Lower lobe of right lung (tissue), 2 donors: ENCODE measurements around the gene COQ3. TPM values are rescaled to one million over a fixed set of nuclear protein-coding genes. Genes with fewer than 3 reads are reported as not detected.

ENCODE experiments used
- ATAC-seq, 2 donors: fragments of 200-7000 bp; cut with Tn5 transposase; one replicate each; pipeline ENCODE4 v1.9.1; 2020 to 2022; ENCODE audit warnings: mild to moderate bottlenecking in 2 of 2, moderate library complexity in 2 of 2
- DNase-seq: peaks from one replicate; pipeline ENCODE4 v3.0.0-alpha.2; 2020
- H3K27ac ChIP-seq: fragments of 200-600 bp; one replicate; pipeline ENCODE4 v1.8.0; 2022
- H3K27me3 ChIP-seq: fragments of 200-600 bp; one replicate; pipeline ENCODE4 v1.8.0; 2022; ENCODE audit warnings: low read depth
- H3K36me3 ChIP-seq: fragments of 200-600 bp; one replicate; pipeline ENCODE4 v1.8.0; 2022; ENCODE audit warnings: mild to moderate bottlenecking
- H3K4me1 ChIP-seq: fragments of 200-600 bp; one replicate; pipeline ENCODE4 v1.8.0; 2022
- H3K4me3 ChIP-seq: fragments of 200-600 bp; one replicate; pipeline ENCODE4 v1.8.0; 2022; ENCODE audit warnings: mild to moderate bottlenecking
- H3K9me3 ChIP-seq: fragments of 200-600 bp; one replicate; pipeline ENCODE4 v1.8.0; 2022
- intact Hi-C: fragments of 100-400 bp; cut with DNase I; formaldehyde crosslinking; loops from one replicate; pipeline ENCODE4 v1.11.0; 2022
- total RNA-seq: library from RNA; stranded (reverse); fragmentation: NEBNext Ultra II Directional; extraction: Animal tissue kit (Norgen Biotek cat#: 25700); gene quantifications from one replicate; pipeline ENCODE4 v1.2.1, GENCODE V29; 2021
- TF ChIP-seq, protein P1 (sequence below): fragments of 200-600 bp; IDR thresholded peaks from one replicate; pipeline ENCODE4 v1.8.0; 2022; ENCODE audit warnings: antibody characterized with exemption, mild to moderate bottlenecking
- donor health status: DM: no; HTN: yes; CAD: no; lungs with severe emphysema.

The COQ3 gene
- total RNA-seq, 1 donor from 2014 or later: 2.2 TPM

DNA sequence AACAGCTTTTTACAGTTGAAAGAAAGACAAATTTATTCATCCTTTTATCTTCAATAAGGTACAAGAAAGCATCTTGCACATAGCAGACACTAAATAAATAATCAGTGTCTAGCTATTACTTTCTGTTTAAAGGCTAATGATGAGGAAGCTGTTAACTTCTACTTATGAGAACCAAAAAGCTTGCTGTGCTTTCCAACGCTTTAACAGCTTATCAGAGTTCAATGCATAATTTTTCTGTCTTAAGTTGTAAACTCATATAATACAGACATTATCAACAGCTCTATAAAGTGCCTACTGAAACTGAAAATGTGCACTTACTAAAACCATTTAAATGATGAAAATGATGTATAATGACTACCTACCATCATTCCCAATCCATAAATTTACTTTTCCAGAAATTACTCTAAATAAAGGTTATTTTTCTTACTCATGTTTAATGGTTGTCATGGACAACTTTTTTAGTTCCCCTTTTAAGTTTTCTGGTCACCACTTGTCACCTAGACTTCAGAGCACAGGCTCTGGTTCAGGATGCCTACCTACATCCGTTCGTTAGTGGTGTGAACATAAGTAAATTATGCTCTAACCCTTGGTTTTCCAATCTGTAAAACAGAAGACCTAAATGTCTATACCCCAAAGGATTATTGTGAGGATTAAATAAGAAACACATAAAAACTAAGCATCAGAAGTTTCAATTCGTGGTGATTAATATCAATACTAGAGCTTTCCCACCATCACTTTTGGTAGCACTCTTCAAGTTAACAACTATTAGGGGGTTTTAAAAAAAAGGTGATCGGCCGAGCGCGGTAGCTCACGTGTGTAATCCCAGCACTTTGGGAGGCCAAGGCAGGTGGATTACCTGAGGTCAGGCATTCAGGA, 23.1 kb upstream of the COQ3 start:
- Histone ChIP-seq H3K9me3 (no peaks in the 10 kb centered on the region), H3K36me3 (peaks cover 25% of the 10 kb centered on the region), H3K27me3 (no peaks in the 10 kb centered on the region), H3K4me1 (peaks cover 60% of the 10 kb centered on the region), H3K27ac (no peak overlapping the region), H3K4me3 (no peak overlapping the region)
- intact Hi-C loops: no loop called here
- TF ChIP-seq, protein P1, sequence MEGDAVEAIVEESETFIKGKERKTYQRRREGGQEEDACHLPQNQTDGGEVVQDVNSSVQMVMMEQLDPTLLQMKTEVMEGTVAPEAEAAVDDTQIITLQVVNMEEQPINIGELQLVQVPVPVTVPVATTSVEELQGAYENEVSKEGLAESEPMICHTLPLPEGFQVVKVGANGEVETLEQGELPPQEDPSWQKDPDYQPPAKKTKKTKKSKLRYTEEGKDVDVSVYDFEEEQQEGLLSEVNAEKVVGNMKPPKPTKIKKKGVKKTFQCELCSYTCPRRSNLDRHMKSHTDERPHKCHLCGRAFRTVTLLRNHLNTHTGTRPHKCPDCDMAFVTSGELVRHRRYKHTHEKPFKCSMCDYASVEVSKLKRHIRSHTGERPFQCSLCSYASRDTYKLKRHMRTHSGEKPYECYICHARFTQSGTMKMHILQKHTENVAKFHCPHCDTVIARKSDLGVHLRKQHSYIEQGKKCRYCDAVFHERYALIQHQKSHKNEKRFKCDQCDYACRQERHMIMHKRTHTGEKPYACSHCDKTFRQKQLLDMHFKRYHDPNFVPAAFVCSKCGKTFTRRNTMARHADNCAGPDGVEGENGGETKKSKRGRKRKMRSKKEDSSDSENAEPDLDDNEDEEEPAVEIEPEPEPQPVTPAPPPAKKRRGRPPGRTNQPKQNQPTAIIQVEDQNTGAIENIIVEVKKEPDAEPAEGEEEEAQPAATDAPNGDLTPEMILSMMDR: no peak
- DNase-seq (no peak), ATAC-seq (no peak)

DNA sequence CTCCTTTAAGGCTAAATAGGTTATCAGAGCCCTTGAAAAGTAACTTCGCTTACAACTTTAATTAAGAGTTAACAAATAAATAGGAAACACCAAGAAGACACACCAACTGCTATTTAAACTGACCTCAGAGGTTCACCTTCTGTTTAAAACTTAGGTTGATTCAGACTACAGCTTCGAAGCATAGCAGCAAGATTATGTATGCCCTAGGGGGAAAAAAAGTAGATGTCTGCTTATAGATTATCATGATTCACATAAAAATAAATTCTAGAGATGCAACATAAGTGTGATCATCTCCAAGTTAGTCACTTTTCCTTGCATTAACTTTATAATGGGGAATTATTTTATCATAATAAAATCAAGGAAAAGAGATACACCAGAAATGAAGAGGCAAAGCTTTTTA, 22.2 kb upstream of the COQ3 start:
- TF ChIP-seq, protein P1: no peak
- H3K27ac ChIP-seq: no peak overlapping the region
- ATAC-seq: no peak
- intact Hi-C loops: no loop called here
- no peak overlapping the region for H3K4me3 ChIP-seq
- H3K36me3 ChIP-seq: peaks cover 25% of the 10 kb centered on the region
- H3K27me3 ChIP-seq: no peaks in the 10 kb centered on the region
- DNase-seq: no peak
- no peaks in the 10 kb centered on the region for H3K9me3 ChIP-seq
- peaks cover 54% of the 10 kb centered on the region for H3K4me1 ChIP-seq

DNA sequence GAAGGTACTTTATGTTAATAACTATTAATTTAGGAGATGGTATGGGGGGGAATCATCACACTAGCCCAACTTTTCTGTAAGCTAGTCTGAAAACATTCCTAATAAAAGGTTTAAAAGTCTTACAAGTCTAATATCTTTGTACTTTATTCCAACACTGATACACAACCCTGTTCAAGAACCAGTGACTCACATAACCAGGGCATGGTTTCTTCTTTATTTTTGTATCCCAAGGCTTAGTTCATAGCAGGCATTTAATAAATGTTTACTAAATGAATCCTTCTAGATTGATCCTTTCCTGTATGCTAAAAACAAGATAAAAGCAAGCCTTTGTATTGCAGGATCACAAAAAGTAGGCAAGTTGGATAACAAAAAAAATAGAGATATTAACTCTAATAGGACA, 21.5 kb upstream of the COQ3 start:
- TF ChIP-seq, protein P1: no peak
- Histone ChIP-seq H3K27ac (no peak overlapping the region), H3K4me3 (no peak overlapping the region), H3K36me3 (peaks cover 29% of the 10 kb centered on the region), H3K9me3 (no peaks in the 10 kb centered on the region), H3K27me3 (no peaks in the 10 kb centered on the region), H3K4me1 (peaks cover 46% of the 10 kb centered on the region)
- DNase-seq: no peak
- intact Hi-C loops: no loop called here
- no peak for ATAC-seq

DNA sequence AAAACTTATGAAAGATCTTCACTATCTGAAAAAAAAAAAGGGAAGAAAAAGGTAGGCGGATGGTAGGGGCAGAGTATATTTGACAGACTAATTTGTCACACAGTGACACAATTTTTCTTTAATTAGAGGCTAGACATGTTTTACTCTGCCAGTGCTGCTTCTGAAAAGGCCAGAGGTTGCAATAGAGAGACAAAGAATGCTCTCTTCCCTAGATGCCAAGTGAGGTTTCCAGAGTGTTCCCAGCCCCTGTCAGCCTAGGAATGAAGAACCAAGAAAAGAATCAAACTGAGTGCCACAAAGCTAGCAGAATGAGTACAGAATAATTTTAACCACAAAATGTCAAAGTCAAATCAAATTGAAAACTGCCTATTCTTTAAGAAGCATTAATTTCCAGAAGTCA, 18.1 kb upstream of the COQ3 start:
- ATAC-seq (no peak), DNase-seq (no peak)
- intact Hi-C loops: no loop called here
- TF ChIP-seq, protein P1: no peak
- no peaks in the 10 kb centered on the region for H3K27me3 ChIP-seq
- no peak overlapping the region for H3K27ac ChIP-seq
- peaks cover 35% of the 10 kb centered on the region for H3K4me1 ChIP-seq
- H3K36me3 ChIP-seq: peaks cover 61% of the 10 kb centered on the region
- no peak overlapping the region for H3K4me3 ChIP-seq
- no peaks in the 10 kb centered on the region for H3K9me3 ChIP-seq

DNA sequence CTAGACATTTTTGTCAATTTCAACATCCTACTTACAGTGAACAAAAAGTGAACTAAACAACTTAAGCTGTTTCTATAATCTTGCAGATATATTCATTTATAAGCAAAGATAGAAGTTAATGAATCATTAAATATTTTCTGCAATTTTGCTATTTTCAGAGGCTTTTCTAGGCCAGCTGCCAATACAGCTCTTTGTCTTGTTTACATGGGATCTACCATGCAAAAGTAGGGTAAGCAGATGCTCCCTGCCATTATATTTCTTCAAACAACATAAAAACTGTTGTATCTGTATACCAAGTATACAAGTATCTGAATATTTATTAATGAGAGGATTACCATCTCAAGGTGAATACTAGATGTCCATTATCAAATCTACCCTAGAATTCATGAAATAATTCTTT, 15.7 kb upstream of the COQ3 start:
- ATAC-seq (no peak), DNase-seq (no peak)
- H3K4me1 ChIP-seq: peaks cover 15% of the 10 kb centered on the region
- H3K27me3 ChIP-seq: no peaks in the 10 kb centered on the region
- peaks cover 85% of the 10 kb centered on the region for H3K36me3 ChIP-seq
- no peak overlapping the region for H3K4me3 ChIP-seq
- H3K27ac ChIP-seq: no peak overlapping the region
- no peaks in the 10 kb centered on the region for H3K9me3 ChIP-seq
- TF ChIP-seq, protein P1: no peak
- intact Hi-C loops: no loop called here
